Lower leg skin (tissue), 4 donors: Measurements from ENCODE around the gene RENBP. TPM values are rescaled to one million over a fixed set of nuclear protein-coding genes. Genes with fewer than 3 reads are reported as not detected.
A peak's percentile ranks its signal among the peaks of the same experiment; 100 is the strongest.

Experiments used
- DNase-seq, 2 donors: peaks; one replicate each; pipeline ENCODE4 v3.0.0-alpha.2; 2019; ENCODE audit warnings: low spot score in 2 of 2
- H3K4me3 ChIP-seq: fragments of 200-600 bp; sonication (generic); 2 replicates; pipeline ENCODE4 v1.5.1; 2017; ENCODE audit warnings: mild to moderate bottlenecking, low read depth; ENCODE audit not compliant: poor library complexity, severe bottlenecking
- CTCF ChIP-seq, 3 donors: fragments of 450-650 bp; IDR thresholded peaks; one replicate each; pipeline ENCODE4 v1.5.1; 2016; ENCODE audit warnings: antibody characterized with exemption in 3 of 3, mild to moderate bottlenecking in 3 of 3, moderate library complexity in 2 of 3
- POLR2A ChIP-seq, 2 donors: fragments of 450-650 bp; IDR thresholded peaks; one replicate each; pipeline ENCODE4 v1.6.1; 2016 to 2017; ENCODE audit warnings: antibody characterized with exemption in 2 of 2, mild to moderate bottlenecking in 1 of 2, moderate library complexity in 1 of 2
- WGBS, 2 donors: methylation state at CpG; one replicate each; pipeline ENCODE4 v1.1.5; 2018; 5-methylcytosine and 5-hydroxymethylcytosine counted together
- intact Hi-C: fragments of 100-400 bp; cut with DNase I; formaldehyde crosslinking; loops from one replicate; pipeline ENCODE4 v1.15.0; 2023; ENCODE audit warnings: low total_unique reads
- total RNA-seq, 4 donors: library from RNA; depleted of rRNA; stranded (reverse); fragments of >200 nt; gene quantifications; one replicate each; pipeline ENCODE4 v1.1.0, GENCODE V29; 2016

Gene RENBP
- total RNA-seq, 4 donors from 2014 or later, result 0.76 to 11.8 (median 4.2) TPM

- intact Hi-C loops, result no loop called here
- DNase-seq, result no peak
- 23 to 55% methylated on average over 9 of the region's 9 CpGs for WGBS, 2 donors
- TF ChIP-seq POLR2A (IDR thresholded peaks at IDR 0.05), result no peak
- TF ChIP-seq CTCF (IDR thresholded peaks at IDR 0.05), result no peak
- no peak overlapping the region for H3K4me3 ChIP-seq
These were observed 15.6 kb downstream of the RENBP start for GRCh38 chrX:153928846-153929245.

- no peak for TF ChIP-seq POLR2A (IDR thresholded peaks at IDR 0.05)
- no peak for TF ChIP-seq CTCF (IDR thresholded peaks at IDR 0.05)
- peak overlapping the region; percentile 50 for H3K4me3 ChIP-seq
- 0 to 24% methylated on average over 12 to 41 of the region's 76 CpGs for WGBS, 2 donors
- intact Hi-C loops, result no loop called here
- peak; percentile 93 to 99 for DNase-seq
These were observed 16.3 kb downstream of the RENBP start for GRCh38 chrX:153927922-153928760.

GRCh38 chrX:153927672-153927921, 16.8 kb downstream of the RENBP start:
- WGBS, 2 donors, result 0 to 27% methylated on average over 3 to 8 of the region's 8 CpGs

GRCh38 chrX:153926858-153927671, 17.4 kb downstream of the RENBP start:
- no peak for DNase-seq
- intact Hi-C loops, result no loop called here
- H3K4me3 ChIP-seq, result peak overlapping the region; percentile 50
- 0 to 41% methylated on average over 7 to 31 of the region's 31 CpGs for WGBS, 2 donors
- TF ChIP-seq POLR2A (IDR thresholded peaks at IDR 0.05), result no peak
- TF ChIP-seq CTCF (IDR thresholded peaks at IDR 0.05), result no peak

More at GRCh38 chrX:153927672-153927921, 16.8 kb downstream of the RENBP start:
- DNase-seq, result no peak
- no peak for TF ChIP-seq POLR2A (IDR thresholded peaks at IDR 0.05)
- no peak for TF ChIP-seq CTCF (IDR thresholded peaks at IDR 0.05)
- H3K4me3 ChIP-seq, result peak overlapping the region; percentile 50
- intact Hi-C loops, result no loop called here

GRCh38 chrX:153926552-153926857, 17.9 kb downstream of the RENBP start:
- WGBS, 2 donors, result 19 to 51% methylated on average over 4 of the region's 4 CpGs
- no peak for DNase-seq
- intact Hi-C loops, result no loop called here
- H3K4me3 ChIP-seq, result no peak overlapping the region
- TF ChIP-seq CTCF (IDR thresholded peaks at IDR 0.05) (no peak), POLR2A (IDR thresholded peaks at IDR 0.05) (no peak)
